Colonic mucosa (tissue), 4 donors: ENCODE measurements around the gene COL18A1. TPM values are rescaled to one million over a fixed set of nuclear protein-coding genes. Genes with fewer than 3 reads are reported as not detected.

Source experiments
- DNase-seq: peaks from one replicate; pipeline ENCODE4 v3.0.0-alpha.2; 2020
- H3K27ac ChIP-seq: fragments of 200-600 bp; one replicate; pipeline ENCODE4 v1.8.0; 2021
- H3K27me3 ChIP-seq: fragments of 200-600 bp; one replicate; pipeline ENCODE4 v1.8.0; 2021
- H3K36me3 ChIP-seq: fragments of 200-600 bp; one replicate; pipeline ENCODE4 v1.8.0; 2021
- H3K4me1 ChIP-seq: fragments of 200-600 bp; one replicate; pipeline ENCODE4 v1.8.0; 2021; ENCODE audit warnings: mild to moderate bottlenecking
- H3K4me3 ChIP-seq: fragments of 200-600 bp; one replicate; pipeline ENCODE4 v1.8.0; 2021
- H3K9ac ChIP-seq, 2 donors: one replicate each; pipeline ENCODE4 v1.7.0; 2013; ENCODE audit warnings: control low read depth in 2 of 2, low read depth in 2 of 2, low read length in 2 of 2
- H3K9me3 ChIP-seq: fragments of 200-600 bp; one replicate; pipeline ENCODE4 v1.8.0; 2021
- CTCF ChIP-seq: fragments of 200-600 bp; IDR thresholded peaks from one replicate; pipeline ENCODE4 v1.8.0; 2022; ENCODE audit warnings: antibody characterized with exemption, mild to moderate bottlenecking
- intact Hi-C: fragments of 100-400 bp; cut with DNase I; formaldehyde crosslinking; loops from one replicate; pipeline ENCODE4 v1.14.1; 2022
- total RNA-seq, 2 donors: library from RNA; stranded (reverse); fragmentation: NEBNext Ultra II Directional in 1 of 2; extraction: Animal tissue kit (Norgen Biotek cat#: 25700) in 1 of 2; gene quantifications; one replicate each; pipeline ENCODE4 v1.2.1, GENCODE V29; 2021
- donor health status: healthy.
- donor health status: DM: no; HTN: no; CAD: no.
- donor health status: DM: no; HTN: no; CAD: no.

COL18A1 gene
- total RNA-seq, 2 donors from 2014 or later = 8.4 to 22.3 TPM

- H3K4me3 ChIP-seq = no peak overlapping the region
- H3K9ac ChIP-seq = peak overlapping the region in 1 of 2 donors; percentile 56
- intact Hi-C loops = no loop called here
- no peaks in the 10 kb centered on the region for H3K36me3 ChIP-seq
- TF ChIP-seq CTCF = no peak
- no peaks in the 10 kb centered on the region for H3K9me3 ChIP-seq
- peak overlapping the region; percentile 49 for H3K27ac ChIP-seq
- DNase-seq = no peak
- H3K27me3 ChIP-seq = no peaks in the 10 kb centered on the region
- no peaks in the 10 kb centered on the region for H3K4me1 ChIP-seq
Observed at GRCh38 chr21:45470773-45471524, 66.0 kb downstream of the COL18A1 start.

- peak overlapping the region; percentile 49 for H3K27ac ChIP-seq
- no peak for TF ChIP-seq CTCF
- no peaks in the 10 kb centered on the region for H3K27me3 ChIP-seq
- H3K4me3 ChIP-seq = no peak overlapping the region
- H3K9me3 ChIP-seq = no peaks in the 10 kb centered on the region
- intact Hi-C loops = no loop called here
- H3K36me3 ChIP-seq = no peaks in the 10 kb centered on the region
- no peaks in the 10 kb centered on the region for H3K4me1 ChIP-seq
- DNase-seq = no peak
- H3K9ac ChIP-seq = peak overlapping the region in 1 of 2 donors; percentile 3
Observed at GRCh38 chr21:45471525-45472221, 66.7 kb downstream of the COL18A1 start.

GRCh38 chr21:45472445-45473365, 67.7 kb downstream of the COL18A1 start:
- no peaks in the 10 kb centered on the region for H3K4me1 ChIP-seq
- H3K4me3 ChIP-seq = no peak overlapping the region
- no peaks in the 10 kb centered on the region for H3K36me3 ChIP-seq
- intact Hi-C loops = no loop called here
- H3K27me3 ChIP-seq = no peaks in the 10 kb centered on the region
- no peak for TF ChIP-seq CTCF
- H3K9ac ChIP-seq = no peak overlapping the region
- no peak for DNase-seq
- H3K9me3 ChIP-seq = no peaks in the 10 kb centered on the region
- H3K27ac ChIP-seq = no peak overlapping the region

- no peak for DNase-seq
- no peaks in the 10 kb centered on the region for H3K9me3 ChIP-seq
- no peak overlapping the region for H3K4me3 ChIP-seq
- H3K36me3 ChIP-seq = no peaks in the 10 kb centered on the region
- intact Hi-C loops = no loop called here
- no peak overlapping the region for H3K27ac ChIP-seq
- no peak overlapping the region for H3K9ac ChIP-seq
- no peaks in the 10 kb centered on the region for H3K27me3 ChIP-seq
- H3K4me1 ChIP-seq = no peaks in the 10 kb centered on the region
- no peak for TF ChIP-seq CTCF
Observed at GRCh38 chr21:45473496-45474322, 68.7 kb downstream of the COL18A1 start.
